GM21825 (cell line): Measurements from ENCODE around the gene KIF13A.
"Not testable (repeated sequence)": the region's sequence is repeated elsewhere in the genome, so short reads cannot be mapped to it uniquely, and the experiment has no call there.

Experiments
- ATAC-seq: cut with Tn5 transposase; IDR thresholded peaks from one replicate; pipeline ENCODE4 v1.9.1; 2021; ENCODE audit warnings: mild to moderate bottlenecking, moderate library complexity; ENCODE audit not compliant: unreplicated experiment

KIF13A gene

GRCh38 chr6:17987447-17987696 lies at the start of gene KIF13A:
Gene KIF13A, minus strand, starts transcription at chr6:17987635. Its CDS starts 172 bp downstream, at chr6:17987463.
- ATAC-seq, result no peak

DNA sequence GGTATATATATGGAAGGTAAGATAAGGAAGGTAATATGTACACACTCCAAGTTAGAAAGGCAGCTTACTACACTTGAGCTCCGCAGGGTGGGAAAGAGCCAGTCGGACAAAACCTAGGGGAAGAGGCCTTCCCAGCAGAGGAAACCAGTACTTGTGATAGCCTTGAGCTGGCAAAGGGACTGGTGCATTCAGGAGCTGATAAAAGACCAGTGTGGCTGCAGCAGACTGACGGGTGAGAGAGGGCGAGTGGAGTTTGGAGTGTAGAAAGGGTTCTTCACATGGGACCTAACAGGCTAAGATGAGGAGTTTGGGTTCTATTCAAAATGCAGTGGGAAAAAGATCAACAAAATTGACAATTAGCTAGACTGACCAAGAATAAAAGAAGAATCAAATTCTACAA lies 49.3 kb upstream of the KIF13A start:
- ATAC-seq, result no peak

DNA sequence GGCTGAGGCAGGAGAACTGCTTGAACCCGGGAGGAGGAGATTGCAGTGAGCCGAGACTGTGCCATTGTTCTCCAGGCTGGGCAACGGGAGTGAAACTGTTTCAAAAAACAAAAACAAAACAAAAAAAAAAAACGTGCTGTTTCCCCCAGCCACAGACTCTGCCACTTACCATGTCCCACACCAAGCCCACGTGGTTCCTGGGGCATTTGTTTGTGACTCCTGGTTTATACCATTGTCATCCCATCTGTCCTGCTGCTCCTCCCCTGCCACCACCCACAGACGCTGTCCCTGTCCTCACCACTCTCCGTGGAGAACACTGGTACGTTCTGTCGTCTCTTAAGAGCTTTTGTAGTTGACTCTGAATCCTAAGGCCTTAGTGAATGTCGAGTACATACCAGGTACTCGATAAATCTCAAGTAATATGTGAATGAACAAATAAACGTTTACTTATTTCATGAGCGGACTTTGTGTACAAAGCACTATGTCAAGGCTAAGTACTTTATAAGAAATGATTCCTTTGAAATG lies 48.0 kb upstream of the KIF13A start:
- no peak for ATAC-seq

DNA sequence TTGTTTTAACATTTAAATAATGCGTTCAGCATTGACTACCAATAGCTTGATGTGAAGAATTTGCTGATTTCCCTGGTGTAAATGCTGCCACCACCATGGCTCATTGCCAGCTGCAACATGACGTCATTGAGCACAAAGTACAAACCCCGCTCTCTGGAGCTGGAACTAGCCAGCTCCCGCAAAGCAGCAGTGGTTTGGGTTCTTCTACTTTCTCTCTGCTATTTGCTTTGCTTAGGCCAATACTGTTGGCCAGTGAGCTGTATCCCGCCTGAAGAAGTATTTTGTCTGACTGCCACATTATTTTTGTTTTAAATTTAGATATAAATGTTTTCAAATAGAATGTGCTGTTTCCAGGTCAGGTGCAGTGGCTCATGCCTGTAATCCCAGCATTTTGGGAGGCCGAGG lies 47.4 kb upstream of the KIF13A start:
- no peak for ATAC-seq

GRCh38 chr6:18031680-18032256 lies 44.3 kb upstream of the KIF13A start:
- no peak for ATAC-seq

- no peak for ATAC-seq
Measured at GRCh38 chr6:18031189-18031588, 43.8 kb upstream of the KIF13A start.

DNA sequence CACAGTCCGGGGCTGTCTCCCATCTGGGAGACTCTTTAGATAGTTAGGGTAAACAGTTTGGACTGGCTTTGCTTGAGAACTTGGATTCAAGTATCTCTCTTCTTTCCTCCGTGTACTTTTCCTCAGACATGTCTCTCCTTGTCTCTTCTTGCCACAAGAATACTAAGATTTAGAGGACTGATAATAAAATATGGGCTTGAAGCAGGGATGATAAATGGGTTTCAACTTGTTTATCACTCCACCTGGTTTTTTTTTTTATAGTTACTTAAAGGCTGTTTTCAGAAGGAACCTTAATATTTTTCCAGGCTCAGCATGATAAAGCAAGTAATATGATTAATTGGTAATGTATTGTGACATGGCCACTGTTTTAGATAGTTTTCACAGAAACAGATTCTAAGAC lies 40.9 kb upstream of the KIF13A start:
- ATAC-seq, result no peak

GRCh38 chr6:18025596-18025995 lies 38.2 kb upstream of the KIF13A start:
- no peak for ATAC-seq

GRCh38 chr6:18024876-18025275 lies 37.4 kb upstream of the KIF13A start:
- no peak for ATAC-seq

DNA sequence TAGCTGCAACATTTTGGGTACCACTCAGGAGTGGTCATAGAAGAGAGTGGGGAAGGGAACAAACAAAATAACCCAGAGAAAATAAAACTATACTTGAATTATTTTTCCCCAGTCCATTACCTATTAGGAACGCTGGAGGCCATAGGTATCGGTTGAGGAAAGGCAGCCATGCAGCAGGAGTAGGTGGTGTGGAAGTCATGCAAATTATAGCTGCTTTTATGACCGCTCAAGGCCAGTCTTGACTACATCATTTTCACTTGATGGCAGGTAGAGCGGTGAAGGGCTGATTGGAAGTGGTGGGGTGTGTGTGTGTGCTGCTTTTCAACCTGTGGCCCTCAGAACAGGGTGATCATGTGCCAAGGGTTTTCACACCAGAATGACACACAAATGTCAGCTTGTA lies 36.5 kb upstream of the KIF13A start:
- no peak for ATAC-seq

DNA sequence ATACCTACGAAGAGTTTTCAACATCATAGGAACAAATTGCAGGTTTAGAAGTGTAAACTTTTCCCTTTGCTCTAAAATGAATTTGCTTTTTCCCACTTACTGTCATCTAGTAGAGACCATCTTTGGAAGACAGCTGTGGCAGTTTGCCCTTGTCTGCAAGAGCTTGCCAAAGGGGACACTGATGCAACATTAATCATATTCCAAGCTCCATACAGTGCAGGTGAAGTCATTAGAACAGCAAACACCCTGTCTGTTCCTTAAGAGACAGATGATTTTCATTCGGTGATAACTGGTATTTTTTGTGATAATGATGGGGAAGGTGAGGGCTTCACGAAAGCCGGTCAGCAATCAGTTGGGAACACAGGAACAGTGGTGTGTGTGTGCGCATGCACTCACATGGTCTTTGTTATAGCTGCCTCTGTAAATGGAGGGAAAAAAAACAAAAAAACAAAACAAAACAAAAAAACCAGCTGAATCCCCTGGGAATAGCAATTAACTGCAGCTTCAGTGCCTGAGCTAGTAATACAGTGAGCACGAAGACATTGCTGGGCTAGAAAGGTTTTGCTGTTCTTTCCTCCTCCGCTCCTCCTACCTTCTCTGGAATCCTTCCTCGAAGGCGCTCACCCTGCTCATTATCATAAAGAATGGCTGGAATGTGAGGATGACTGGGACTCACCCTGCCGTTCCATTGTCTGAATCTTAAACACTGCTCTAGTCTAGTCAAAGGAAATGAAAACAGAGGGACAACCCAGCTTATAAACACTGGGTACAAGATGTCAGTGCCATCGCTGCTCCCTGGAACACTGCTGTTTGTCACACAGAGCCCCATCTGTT lies 35.2 kb upstream of the KIF13A start:
- no peak for ATAC-seq

GRCh38 chr6:18021166-18021850 lies 33.9 kb upstream of the KIF13A start:
- ATAC-seq, result no peak

GRCh38 chr6:18020545-18020944 lies 33.1 kb upstream of the KIF13A start:
- not testable (repeated sequence) for ATAC-seq

DNA sequence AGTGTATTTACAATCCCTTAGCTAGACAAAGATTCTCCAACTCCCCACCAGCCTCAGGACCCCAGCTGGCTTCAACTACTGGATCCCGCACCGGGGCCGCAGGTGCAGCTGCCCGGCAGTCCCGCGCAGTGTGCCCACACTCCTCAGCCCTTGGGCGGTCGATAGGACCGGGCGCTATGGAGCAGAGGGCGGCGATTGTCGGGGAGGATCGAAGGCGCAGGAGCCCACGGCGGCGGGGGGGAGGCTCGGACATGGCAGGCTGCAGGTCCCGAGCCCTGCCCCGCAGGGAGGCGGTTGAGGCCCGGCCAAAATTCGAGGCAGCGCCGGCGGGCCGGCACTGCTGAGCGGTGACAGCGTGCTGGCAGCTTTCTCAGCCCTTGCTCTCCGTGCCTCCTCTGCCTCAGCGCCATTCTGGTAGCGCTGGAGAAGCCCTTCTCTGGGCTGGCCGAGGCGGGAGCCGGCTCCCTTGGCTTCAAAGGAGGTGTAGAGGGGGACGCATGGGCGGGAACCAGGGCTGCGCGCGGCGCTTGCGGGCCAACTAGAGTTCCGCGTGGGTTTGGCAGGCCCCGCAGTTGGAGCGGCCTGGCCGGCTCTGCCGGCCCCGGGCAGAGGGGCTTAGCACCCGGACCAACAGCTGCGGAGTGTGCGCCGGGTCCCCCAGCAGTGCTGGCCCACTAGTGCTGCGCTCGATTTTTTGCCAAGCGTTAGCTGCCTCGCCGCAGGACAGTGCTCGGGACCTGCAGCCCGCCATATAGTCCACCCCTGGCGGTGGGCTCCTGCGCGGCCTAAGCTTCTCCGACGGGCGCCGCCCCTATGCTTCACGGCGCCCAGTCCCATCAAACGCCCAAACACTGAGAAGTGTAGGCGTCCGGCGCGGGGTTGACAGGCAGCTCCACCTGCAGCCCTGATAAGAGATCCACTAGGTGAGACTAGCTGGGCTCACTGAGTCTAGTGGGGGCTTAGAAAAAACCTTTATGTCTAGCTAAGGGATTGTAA lies 32.4 kb upstream of the KIF13A start:
- no peak for ATAC-seq

DNA sequence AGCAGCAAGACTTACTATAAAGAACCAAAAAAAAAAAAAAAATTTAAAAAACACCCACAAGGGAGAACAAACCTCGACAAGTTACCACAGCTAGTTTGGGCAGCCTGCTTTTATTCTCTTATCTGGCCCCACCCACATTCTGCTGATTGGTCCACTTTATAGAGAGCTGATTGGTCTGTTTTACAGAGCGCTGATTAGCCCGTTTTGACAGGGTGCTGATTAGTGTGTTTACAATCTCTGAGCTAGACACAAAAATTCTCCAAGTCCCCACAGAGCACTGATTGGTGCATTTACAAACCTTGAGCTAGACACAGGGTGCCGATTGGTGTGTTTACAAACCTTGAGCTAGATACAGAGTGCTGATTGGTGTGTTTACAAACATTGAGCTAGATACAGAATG lies 31.7 kb upstream of the KIF13A start:
- not testable (repeated sequence) for ATAC-seq

DNA sequence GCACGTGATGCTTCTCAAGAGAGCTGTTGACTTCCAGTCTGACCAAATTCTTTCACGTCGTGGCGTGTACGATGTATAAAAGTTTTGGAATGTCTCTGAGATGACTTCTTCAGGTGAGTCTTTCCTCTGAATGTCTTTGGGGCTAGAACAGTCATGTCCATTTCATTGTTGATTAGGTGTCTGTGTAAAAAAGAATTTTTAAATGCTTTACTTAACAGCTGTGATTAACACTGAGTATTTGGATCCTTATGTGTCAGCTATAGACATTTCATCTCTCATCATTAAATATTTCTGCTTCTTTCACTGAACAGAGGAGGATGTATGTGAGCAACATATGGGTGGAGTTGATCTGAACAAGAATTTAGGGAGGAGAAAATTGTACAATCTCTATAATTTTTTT lies 29.3 kb upstream of the KIF13A start:
- no peak for ATAC-seq

GRCh38 chr6:18016133-18016532 lies 28.7 kb upstream of the KIF13A start:
- ATAC-seq, result no peak

- no peak for ATAC-seq
Measured at GRCh38 chr6:18011287-18011686, 23.9 kb upstream of the KIF13A start.

DNA sequence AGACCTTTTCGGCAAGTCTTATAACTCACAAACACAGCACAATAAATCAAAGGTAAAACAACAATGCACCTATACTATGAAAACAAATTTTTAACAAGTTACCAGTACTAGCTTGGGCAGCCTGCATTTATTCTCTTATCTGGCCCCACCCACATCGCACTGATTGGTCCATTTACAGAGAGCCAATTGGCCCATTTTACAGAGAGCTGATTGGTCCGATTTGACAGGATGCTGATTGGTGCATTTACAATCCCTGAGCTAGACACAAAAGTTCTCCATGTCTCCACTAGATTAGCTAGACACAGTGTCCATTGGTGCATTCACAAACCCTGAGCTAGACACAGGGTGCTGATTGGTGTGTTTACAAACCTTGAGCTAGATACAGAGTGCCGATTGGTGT lies 23.1 kb upstream of the KIF13A start:
- not testable (repeated sequence) for ATAC-seq

GRCh38 chr6:18004256-18004985 lies 17.0 kb upstream of the KIF13A start:
- ATAC-seq, result no peak
